GM18517 (cell line): ENCODE data around the gene FXYD7.
"Not testable (repeated sequence)": the region's sequence is repeated elsewhere in the genome, so short reads cannot be mapped to it uniquely, and the experiment has no call there.

Experiments used
- ATAC-seq: cut with Tn5 transposase; IDR thresholded peaks from one replicate; pipeline ENCODE4 v1.9.1; 2021; ENCODE audit warnings: mild to moderate bottlenecking, moderate library complexity; ENCODE audit not compliant: unreplicated experiment

FXYD7 gene

GRCh38 chr19:35142606-35143230 lies 337 bp upstream of the FXYD7 start:
- no peak for ATAC-seq

GRCh38 chr19:35143818-35144217 lies 763 bp downstream of the FXYD7 start:
- ATAC-seq, result no peak

DNA sequence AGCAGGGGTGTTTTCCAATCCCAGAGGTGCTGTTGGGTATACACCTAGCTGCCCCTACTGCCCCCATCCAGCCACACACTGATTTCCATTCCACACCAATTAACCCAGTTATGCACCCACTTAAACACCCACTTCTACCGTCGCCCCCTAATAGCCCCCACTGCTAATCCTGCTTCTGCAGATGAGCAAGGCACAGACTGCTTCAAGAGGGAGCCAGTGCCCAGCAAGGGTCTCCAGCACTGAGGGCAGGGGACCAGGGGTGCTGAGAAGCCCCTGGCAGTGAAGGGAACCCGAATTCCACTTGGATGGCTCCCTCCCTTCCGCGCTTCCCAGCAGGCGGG lies 1.2 kb downstream of the FXYD7 start:
- ATAC-seq, result no peak

- no peak for ATAC-seq
These were observed 1.8 kb downstream of the FXYD7 start for GRCh38 chr19:35144600-35145436.

DNA sequence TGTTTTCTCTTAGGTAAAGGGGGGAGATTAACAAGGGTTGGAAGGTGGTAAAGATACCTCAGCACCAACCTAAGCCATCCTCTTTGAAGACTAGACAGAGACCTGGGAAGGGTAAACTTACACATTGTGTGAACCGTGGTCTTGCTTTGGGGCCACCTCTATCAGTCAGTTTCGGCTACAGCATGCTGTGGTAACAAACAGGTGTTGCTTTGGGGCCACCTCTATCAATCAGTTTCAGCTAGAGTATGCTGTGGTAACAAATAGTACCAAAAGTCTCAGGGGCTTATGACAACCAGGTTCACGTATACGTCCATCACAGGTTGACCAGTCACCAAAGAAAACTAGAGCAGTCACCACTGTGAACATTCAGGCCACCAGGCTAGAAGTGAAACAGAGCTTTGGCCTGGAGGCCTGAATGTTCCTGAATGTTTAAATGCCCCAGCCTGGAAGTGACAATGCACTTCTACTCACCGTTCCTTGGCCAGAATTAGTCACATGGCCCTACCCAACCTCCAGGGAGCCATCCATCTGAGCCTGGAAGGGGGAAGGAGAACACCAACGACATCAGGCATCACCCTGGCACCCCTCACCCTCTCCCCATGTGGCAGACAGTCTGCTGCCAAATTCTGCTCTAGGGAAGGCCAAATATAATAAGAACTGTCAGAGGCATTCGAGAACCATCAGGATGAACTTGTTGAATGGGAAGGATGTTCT lies 3.8 kb downstream of the FXYD7 start:
- no peak for ATAC-seq

GRCh38 chr19:35149463-35149862 lies 6.4 kb downstream of the FXYD7 start:
- ATAC-seq, result no peak

DNA sequence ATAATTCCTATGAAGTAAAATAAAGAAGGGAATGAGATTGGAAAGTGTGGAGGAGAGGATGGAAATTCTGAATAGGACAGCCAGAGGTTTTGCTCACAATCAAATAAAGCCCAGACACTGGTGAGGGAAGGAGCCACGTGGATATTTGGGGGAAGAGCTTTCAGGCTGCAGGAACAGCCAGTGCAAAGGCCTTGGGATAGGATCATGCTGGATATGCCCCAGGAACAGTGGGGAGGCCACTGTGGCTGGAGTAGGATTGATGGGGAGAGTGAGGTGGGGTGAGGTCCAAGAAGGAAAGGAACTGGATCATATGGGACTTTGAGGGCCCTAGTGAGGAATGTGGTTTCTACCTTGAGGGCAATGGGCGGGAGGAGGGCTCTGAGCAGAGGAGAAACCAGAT lies 7.4 kb downstream of the FXYD7 start:
- no peak for ATAC-seq

DNA sequence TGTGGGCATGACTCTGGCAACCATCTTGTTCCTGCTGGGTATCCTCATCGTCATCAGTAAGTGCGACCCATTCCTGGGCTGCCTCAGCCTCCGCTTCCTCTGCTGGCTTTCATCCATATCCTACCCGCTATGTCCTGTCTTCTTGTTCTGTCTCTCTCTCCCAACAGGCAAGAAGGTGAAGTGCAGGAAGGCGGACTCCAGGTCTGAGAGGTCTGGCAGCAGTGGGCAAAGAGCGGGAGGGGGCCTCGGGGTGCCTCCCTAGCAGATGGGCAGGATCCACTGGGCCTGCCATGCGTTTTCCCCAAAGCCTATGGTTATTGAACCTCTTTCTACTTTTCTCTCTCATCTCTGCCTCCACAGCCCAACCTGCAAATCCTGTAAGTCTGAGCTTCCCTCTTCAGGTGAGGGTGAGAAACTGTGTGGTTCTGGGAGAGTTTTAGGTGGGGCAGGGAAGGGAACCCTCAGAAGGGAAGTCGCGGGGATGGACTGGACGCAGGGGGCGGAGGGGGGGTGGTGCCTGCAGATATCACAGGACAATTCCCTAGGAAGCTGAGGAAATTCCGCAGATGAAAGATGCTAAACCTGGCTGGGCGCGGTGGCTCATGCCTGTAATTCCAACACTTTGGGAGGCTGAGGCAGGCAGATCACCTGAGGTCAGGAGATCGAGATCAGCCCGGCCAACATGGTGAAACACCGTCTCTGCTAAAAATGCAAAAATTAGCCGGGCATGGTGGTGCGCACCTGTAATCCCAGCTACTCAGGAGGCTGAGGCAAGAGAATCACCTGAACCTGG lies 8.4 kb downstream of the FXYD7 start:
- ATAC-seq, result no peak

- not testable (repeated sequence) for ATAC-seq
These were observed 10.1 kb downstream of the FXYD7 start for GRCh38 chr19:35153129-35153522.

DNA sequence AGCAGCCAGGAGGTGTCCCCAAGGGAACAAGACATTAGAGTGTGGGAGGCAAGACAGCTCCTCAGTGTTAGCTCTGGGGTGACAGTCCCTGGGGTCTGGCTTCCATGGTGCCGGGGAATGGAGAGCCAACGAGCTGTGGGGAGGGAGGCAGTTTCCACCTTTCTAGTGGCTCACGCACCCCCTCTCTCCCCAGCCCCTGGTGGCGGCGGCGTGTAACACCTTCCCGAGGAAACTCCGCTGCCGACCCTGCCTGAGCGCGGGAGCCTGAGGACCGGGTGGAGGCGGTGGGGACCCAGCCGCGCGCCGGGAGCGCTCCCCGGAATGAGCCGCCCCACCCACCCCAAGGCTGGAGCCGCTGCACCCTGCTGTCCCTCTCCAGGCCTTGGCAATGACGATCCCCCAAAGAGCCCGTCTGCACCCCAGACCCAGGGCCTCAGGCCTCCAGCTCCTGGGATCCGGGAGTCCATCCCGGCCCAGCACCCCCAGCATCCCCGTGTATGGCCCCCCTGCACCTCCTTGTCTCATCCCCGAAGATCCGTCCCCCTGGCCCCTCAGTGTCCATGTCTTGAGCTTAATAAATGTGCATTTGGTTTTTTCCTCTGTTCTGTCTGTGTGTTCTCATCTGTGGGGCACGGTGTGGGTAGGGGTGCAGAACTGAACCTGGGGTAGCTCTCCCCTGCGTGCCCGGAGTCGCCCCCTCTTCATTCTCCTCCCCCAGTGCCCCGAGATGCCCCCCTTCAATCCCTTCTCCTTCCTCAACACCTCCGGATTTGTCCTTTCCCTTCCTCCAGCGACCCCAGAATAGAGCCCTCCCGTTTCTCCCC lies 10.9 kb downstream of the FXYD7 start:
- ATAC-seq, result no peak

DNA sequence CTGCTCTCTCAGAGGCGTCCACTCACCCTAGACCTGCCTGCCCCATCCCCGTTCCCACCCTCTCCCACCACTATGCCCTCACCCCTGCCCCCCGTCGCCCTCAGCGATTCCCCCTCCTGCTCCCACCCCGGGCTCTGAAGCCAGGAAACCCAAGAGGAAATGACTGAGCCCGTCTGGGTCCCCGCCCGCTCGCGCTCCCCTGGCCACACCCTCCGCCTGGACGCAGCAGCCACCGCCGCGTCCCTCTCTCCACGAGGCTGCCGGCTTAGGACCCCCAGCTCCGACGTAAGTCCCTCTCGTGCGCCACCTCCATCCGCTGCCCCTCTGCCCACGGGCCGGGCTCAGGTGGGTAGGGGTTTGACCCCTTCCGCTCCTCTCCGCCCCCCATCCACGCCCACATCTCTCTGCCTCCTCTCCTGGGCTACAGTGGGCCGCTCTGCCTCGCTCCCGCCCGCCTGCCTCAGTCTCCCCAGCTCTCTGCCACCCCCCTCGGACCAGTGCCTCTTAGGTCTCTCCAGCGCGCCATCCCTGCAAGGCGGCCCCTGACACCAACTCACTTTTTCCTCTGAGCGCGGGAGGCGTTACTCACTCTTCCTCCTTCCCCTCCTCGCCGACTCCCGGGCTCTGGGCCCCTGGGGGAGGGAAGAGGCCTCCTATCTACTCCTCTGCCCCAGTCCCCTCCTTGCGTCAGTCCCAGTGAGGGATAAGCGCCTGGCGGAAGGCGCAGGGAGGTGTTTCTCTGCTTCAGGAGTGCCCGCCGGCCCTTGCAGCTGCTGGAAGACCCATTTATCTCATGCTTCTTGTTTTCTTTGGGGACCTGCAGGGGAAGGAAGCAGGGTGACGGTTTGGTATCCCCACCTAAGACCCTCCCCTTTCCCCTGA lies 11.7 kb downstream of the FXYD7 start, which contains the start of gene FXYD5:
FXYD5 (plus strand) TSS at position 211 of the 882 bp plus-strand sequence. CDS start 816 bp downstream, outside the sequence.
- no peak for ATAC-seq

GRCh38 chr19:35155441-35155840 lies 12.4 kb downstream of the FXYD7 start:
- no peak for ATAC-seq

- ATAC-seq, result no peak
These were observed 13.1 kb downstream of the FXYD7 start for GRCh38 chr19:35155981-35156672.

GRCh38 chr19:35156673-35157014 lies 13.6 kb downstream of the FXYD7 start:
- no peak for ATAC-seq

- ATAC-seq, result no peak
These were observed 14.4 kb downstream of the FXYD7 start for GRCh38 chr19:35157431-35157830.

GRCh38 chr19:35159606-35160005 lies 16.6 kb downstream of the FXYD7 start:
- ATAC-seq, result no peak

- ATAC-seq, result no peak
These were observed 17.8 kb downstream of the FXYD7 start for GRCh38 chr19:35160629-35161433.

GRCh38 chr19:35161434-35161743 lies 18.3 kb downstream of the FXYD7 start:
- ATAC-seq, result no peak
